SU-DHL-6 (cell line): Measurements from ENCODE around the gene KRT16.
"Not testable (repeated sequence)": the region's sequence is repeated elsewhere in the genome, so short reads cannot be mapped to it uniquely, and the experiment has no call there.

Experiments
- EZH2phosphoT487 ChIP-seq: fragments of 200-600 bp; sonication (generic), shearing (Covaris generic); conservative IDR thresholded peaks from 2 replicates; pipeline ENCODE4 v1.6.1; 2018; ENCODE audit warnings: mild to moderate bottlenecking, antibody characterized with exemption, low read length, moderate library complexity, mixed read lengths
- TF ChIP-seq, protein P1 (sequence below): fragments of 200-600 bp; sonication (generic); IDR thresholded peaks from one replicate; pipeline ENCODE4 v1.5.1; 2017; ENCODE audit warnings: antibody characterized with exemption, mild to moderate bottlenecking, low read length, moderate library complexity; ENCODE audit not compliant: insufficient read depth, poor library complexity, severe bottlenecking

DNA sequence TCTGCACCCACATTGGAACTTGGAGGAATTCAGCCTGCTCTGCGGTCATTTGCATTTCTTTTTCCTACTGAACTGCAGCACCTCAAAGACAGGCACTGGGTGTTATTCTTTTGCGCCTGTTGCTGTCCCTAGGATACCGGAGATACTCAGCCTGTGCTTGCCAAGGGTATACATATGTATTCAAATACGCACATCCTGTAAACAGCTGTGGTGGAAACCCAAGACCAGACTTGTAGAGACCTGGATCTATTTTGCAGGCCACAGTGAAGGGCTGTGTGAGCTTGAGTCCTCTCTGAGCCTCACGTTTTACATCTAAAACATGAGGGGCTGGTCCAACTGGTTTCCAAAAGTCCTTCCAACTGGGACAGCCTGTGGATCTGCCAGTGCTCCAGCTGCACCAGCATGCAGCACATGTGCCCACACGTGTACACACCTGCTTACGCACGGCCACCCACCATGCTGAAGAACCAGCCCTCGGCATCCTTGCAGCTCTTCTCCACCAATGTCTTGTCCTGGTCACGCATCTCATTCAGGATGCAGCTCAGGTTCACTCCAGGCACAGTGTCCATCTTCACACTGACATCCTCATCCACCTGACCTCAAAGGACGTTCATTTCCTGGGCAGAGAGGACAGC is 16.2 kb upstream of the KRT16 start:
- TF ChIP-seq, protein P1, sequence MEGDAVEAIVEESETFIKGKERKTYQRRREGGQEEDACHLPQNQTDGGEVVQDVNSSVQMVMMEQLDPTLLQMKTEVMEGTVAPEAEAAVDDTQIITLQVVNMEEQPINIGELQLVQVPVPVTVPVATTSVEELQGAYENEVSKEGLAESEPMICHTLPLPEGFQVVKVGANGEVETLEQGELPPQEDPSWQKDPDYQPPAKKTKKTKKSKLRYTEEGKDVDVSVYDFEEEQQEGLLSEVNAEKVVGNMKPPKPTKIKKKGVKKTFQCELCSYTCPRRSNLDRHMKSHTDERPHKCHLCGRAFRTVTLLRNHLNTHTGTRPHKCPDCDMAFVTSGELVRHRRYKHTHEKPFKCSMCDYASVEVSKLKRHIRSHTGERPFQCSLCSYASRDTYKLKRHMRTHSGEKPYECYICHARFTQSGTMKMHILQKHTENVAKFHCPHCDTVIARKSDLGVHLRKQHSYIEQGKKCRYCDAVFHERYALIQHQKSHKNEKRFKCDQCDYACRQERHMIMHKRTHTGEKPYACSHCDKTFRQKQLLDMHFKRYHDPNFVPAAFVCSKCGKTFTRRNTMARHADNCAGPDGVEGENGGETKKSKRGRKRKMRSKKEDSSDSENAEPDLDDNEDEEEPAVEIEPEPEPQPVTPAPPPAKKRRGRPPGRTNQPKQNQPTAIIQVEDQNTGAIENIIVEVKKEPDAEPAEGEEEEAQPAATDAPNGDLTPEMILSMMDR: not testable (repeated sequence)
- not testable (repeated sequence) for TF ChIP-seq EZH2phosphoT487
